ENCODE measurements around the gene ASZ1.

ASZ1 gene

GRCh38 chr7:117338020-117338419 is 89.3 kb downstream of the ASZ1 start:
- DNase-seq (ENCODE audit: low read depth in 2 of 2), result peak in 1 of 2 experiments; percentile 24

GRCh38 chr7:117333168-117333567 is 94.1 kb downstream of the ASZ1 start:
- DNase-seq (ENCODE audit: low read depth in 2 of 2), result no peak

DNA sequence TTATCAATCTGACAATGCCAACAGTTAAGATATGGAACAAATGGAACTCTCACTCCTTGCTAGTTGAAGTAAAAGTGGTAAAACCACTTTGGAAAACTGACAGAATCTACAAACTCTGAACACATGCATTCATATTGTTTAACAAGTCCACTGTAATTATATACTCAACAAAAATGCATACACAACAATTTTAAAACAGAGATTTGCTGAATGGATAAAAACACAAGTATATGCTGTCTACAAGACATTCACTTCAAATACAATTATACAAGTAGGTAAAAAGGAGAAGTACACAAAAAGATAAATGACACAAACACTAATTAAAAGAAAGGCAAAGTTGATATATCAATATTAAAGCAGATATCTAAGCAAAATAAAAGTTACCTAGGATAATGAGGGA is 95.3 kb downstream of the ASZ1 start:
- no peak for DNase-seq (ENCODE audit: low read depth in 2 of 2)

DNA sequence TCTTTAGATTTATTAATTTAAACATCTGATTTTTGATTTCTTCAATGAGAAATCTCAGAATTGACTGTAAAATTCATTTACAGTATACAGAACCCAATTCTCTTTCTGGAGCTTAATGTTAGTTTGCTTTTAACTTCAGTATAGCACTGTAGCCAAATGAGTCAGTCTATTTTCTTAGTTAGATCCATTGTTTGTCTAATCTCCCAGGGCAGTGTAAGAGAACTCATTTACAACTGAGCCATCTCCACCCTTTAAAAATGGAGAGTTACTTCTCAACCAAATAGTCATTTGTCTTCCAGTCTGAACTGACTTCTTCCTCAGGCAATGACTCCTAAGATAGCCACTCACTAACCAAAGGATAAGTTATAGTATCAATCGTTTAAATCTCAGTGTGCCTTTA is 101.5 kb downstream of the ASZ1 start:
- no peak for DNase-seq (ENCODE audit: low read depth in 2 of 2)

GRCh38 chr7:117324960-117325359 is 102.3 kb downstream of the ASZ1 start:
- DNase-seq (ENCODE audit: low read depth in 2 of 2), result no peak

- DNase-seq (ENCODE audit: low read depth in 2 of 2), result no peak
These were observed 103.2 kb downstream of the ASZ1 start for GRCh38 chr7:117323851-117324711.

DNA sequence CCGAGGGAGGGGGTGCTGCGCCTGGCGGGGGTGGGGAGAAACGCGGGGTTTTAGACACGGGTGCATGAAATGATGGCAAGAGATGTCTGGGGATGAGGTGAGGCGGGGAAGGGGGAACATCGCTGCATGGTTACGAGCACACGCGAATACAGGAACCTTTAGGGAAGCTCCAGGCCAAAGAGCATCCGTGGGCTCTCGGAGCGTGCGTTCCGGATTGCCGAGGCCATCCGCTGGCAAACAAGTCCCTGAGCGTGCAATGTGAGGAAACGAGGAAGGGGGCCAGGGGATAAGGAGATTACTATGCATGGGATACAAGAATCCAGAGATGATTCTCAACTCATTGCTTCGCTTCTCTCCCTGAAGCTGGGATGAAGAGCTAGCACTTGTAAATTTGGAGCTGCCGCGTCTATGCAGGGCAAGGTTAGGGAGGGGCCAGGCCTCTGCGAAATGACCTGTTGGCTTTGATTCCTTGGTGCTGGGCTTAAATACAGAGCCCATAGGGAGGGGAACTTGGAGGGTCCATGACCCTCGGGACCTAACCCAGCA is 103.9 kb downstream of the ASZ1 start:
- DNase-seq (ENCODE audit: low read depth in 2 of 2), result no peak

- no peak for DNase-seq (ENCODE audit: low read depth in 2 of 2)
These were observed 104.5 kb downstream of the ASZ1 start, which contains the start of gene WNT2 for GRCh38 chr7:117322741-117323304. Gene WNT2, minus strand, starts transcription at chr7:117323058. Its CDS starts 69 bp downstream, at chr7:117322989.

DNA sequence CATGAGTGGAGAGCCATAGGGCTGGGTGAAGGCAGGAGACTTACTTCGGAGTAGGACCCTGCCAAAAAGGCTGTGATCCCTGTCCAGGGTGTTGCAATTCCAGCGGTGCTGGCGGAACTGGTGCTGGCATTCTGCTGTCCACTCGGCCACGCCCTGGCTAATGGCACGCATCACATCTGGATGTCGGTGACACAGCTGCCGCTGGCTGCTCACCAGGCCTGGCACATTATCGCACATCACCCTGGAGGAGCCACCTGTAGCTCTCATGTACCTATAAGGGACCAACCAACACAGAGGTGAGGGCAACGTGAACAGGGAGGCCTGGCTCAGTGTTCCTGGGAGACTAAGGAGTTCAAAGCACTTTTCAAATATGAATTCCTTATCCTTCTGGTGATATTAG is 106.8 kb downstream of the ASZ1 start:
- DNase-seq (ENCODE audit: low read depth in 2 of 2), result no peak

DNA sequence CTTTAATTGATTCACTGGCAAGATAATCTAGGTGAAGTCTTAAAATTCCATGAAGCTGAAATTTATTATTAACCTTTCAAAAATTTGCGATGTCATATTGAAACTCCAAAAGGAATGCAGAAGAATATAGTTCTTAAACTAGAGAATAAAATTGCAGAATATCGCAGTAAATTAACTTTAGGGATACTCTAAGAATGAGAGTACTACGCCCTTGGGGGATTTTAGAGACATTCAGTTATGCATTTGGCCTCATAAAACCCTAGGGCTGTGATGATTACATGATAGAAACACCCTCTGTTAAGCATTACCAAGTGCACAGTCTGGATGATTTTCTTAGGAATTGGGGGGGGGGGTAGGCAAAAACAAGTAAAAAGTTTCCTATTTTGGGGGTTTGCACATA is 108.1 kb downstream of the ASZ1 start:
- DNase-seq (ENCODE audit: low read depth in 2 of 2), result no peak

- DNase-seq (ENCODE audit: low read depth in 2 of 2), result no peak
These were observed 113.7 kb downstream of the ASZ1 start for GRCh38 chr7:117313582-117313981.

Measured in fibroblast of skin of left biceps (primary cell).